PC-3 (cell line): ENCODE data around the gene DCDC2. TPM values are rescaled to one million over a fixed set of nuclear protein-coding genes. Genes with fewer than 3 reads are reported as not detected.
"Not testable (repeated sequence)": the region's sequence is repeated elsewhere in the genome, so short reads cannot be mapped to it uniquely, and the experiment has no call there.

ENCODE experiments used
- ATAC-seq: fragments of 200-7000 bp; cut with Tn5 transposase; 2 replicates; pipeline ENCODE4 v1.9.1; 2020; ENCODE audit warnings: mild to moderate bottlenecking, moderate library complexity
- BruUV-seq: library from RNA; stranded (reverse); fragments of 400-500 nt; replicated peaks from 2 replicates; lab custom pipeline; 2021; lab: Mats Ljungman, UMichigan
- CTCF ChIA-PET: fragments of 300-600 bp; sonication (Branson Sonifier 250); formaldehyde crosslinking; loops from one replicate; lab custom pipeline; 2022; ENCODE audit warnings: antibody characterized with exemption; lab: Charles Lee
- POLR2A ChIA-PET: fragments of 300-600 bp; sonication (Branson Sonifier 250); formaldehyde crosslinking; loops from one replicate; lab custom pipeline; 2022; ENCODE audit warnings: antibody characterized with exemption; ENCODE audit not compliant: unreplicated experiment; lab: Charles Lee
- DNase-seq: peaks from one replicate; pipeline ENCODE4 v3.0.0-alpha.2; 2015
- H2AFZ ChIP-seq: fragments of 300-600 bp; sonication (generic); 2 replicates; pipeline ENCODE4 v1.6.0; 2016; ENCODE audit warnings: antibody characterized with exemption, low read length
- H3F3A ChIP-seq: fragments of 300-600 bp; sonication (generic); one replicate; pipeline ENCODE4 v1.6.0; 2017; ENCODE audit warnings: antibody characterized with exemption, low read length, control low read depth, mild to moderate bottlenecking; ENCODE audit not compliant: unreplicated experiment
- H3K27ac ChIP-seq: fragments of 300-600 bp; sonication (generic); 2 replicates; pipeline ENCODE4 v1.5.1; 2016; ENCODE audit warnings: mild to moderate bottlenecking, low read length
- H3K27me3 ChIP-seq: fragments of 300-600 bp; sonication (generic); 2 replicates; pipeline ENCODE4 v1.6.1; 2016; ENCODE audit warnings: low read length, mixed read lengths
- H3K36me3 ChIP-seq: fragments of 300-600 bp; sonication (generic); 2 replicates; pipeline ENCODE4 v1.6.1; 2016; ENCODE audit warnings: low read depth, mixed run types, low read length, mixed read lengths
- H3K4me1 ChIP-seq: fragments of 300-600 bp; sonication (generic); 2 replicates; pipeline ENCODE4 v1.5.1; 2016; ENCODE audit warnings: low read length; ENCODE audit not compliant: insufficient read depth
- H3K4me2 ChIP-seq: fragments of 300-600 bp; sonication (generic); 2 replicates; pipeline ENCODE4 v1.6.0; 2016; ENCODE audit warnings: low read length
- H3K4me3 ChIP-seq: fragments of 300-600 bp; sonication (generic); 2 replicates; pipeline ENCODE4 v1.5.1; 2016; ENCODE audit warnings: mild to moderate bottlenecking, low read length, mixed read lengths
- H3K79me2 ChIP-seq: fragments of 300-600 bp; sonication (generic); 2 replicates; pipeline ENCODE4 v1.6.1; 2017; ENCODE audit warnings: low read length, mixed read lengths
- H3K9ac ChIP-seq: fragments of 300-600 bp; sonication (generic); 2 replicates; pipeline ENCODE4 v1.6.0; 2016; ENCODE audit warnings: mild to moderate bottlenecking, low read length
- H3K9me2 ChIP-seq: fragments of 300-600 bp; sonication (generic); replicated peaks from 2 replicates; pipeline ENCODE4 v1.6.1; 2016; ENCODE audit warnings: mixed run types, low read length, mixed read lengths
- H3K9me3 ChIP-seq: fragments of 300-600 bp; sonication (generic); 2 replicates; pipeline ENCODE4 v1.6.1; 2016; ENCODE audit warnings: low read length, mixed read lengths
- H4K20me1 ChIP-seq: fragments of 300-600 bp; sonication (generic); 2 replicates; pipeline ENCODE4 v1.6.1; 2016; ENCODE audit warnings: low read length, mixed read lengths
- EZH2 ChIP-seq: fragments of 300-600 bp; sonication (generic); IDR thresholded peaks from one replicate; pipeline ENCODE4 v1.6.1; 2017; ENCODE audit warnings: antibody characterized with exemption, mild to moderate bottlenecking, low read length; ENCODE audit not compliant: unreplicated experiment
- EZH2phosphoT487 ChIP-seq: fragments of 300-600 bp; sonication (generic); IDR thresholded peaks from 2 replicates; pipeline ENCODE4 v1.6.1; 2018; ENCODE audit warnings: mild to moderate bottlenecking, antibody characterized with exemption, low read length, borderline replicate concordance
- intact Hi-C: fragments of 100-400 bp; cut with micrococcal nuclease; formaldehyde crosslinking; loops from 2 replicates; pipeline ENCODE4 v1.9.0; 2023
- total RNA-seq: library from RNA; depleted of rRNA; stranded (reverse); fragments of >200 nt; gene quantifications from 2 replicates; pipeline ENCODE4 v1.2.3, GENCODE V29; 2014
- TF ChIP-seq, protein P1 (sequence below): fragments of 300-600 bp; sonication (generic); conservative IDR thresholded peaks from 2 replicates; pipeline ENCODE4 v1.5.1; 2017; ENCODE audit warnings: antibody characterized with exemption, low read depth, mild to moderate bottlenecking, low read length

The DCDC2 gene
- total RNA-seq, 1 experiment from 2014 or later, result 0.11 TPM

DNA sequence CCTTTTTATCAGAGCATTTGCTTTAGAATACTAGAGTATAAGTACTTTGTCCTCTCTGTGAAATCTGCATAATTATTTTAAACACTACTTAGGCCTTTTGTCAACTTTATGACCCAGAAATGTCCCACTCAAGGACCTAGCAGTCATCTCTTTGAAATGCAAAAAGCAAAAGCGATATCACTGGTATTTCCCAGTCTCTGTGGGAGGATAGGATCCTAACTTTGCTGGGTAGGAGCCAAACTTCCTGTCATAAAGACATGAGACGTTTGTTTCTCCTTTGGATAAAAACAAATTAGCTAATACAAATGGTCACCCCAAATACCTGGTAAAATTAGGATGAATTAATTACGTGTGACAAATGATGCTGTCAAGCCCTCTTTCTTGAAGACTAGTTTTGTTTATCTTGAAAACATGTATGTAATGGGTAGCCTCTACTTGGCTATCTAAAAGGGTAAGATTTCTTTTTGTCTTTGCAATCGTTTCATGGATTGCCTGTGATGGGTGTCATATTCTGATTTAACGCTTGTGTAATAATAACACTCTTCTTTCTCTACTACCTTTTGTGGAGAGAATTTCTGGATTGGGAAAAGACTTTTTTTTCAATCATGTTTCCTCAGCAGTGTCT lies 36.2 kb downstream of the DCDC2 start:
- Histone ChIP-seq H2AFZ (peak overlapping the region; percentile 20; the same call in 1 of the 2 replicates), H3K4me2 (no peak overlapping the region), H3K27ac (no peak overlapping the region), H3K27me3 (no peaks in the 10 kb centered on the region), H3K79me2 (no peaks in the 10 kb centered on the region), H3K9me3 (no peaks in the 10 kb centered on the region), H3K36me3 (no peaks in the 10 kb centered on the region), H3K4me1 (peaks cover 19% of the 10 kb centered on the region), H3K9me2 (no peaks in the 10 kb centered on the region), H3F3A (no peaks in the 10 kb centered on the region), H3K4me3 (no peak overlapping the region), H3K9ac (no peak overlapping the region), H4K20me1 (no peaks in the 10 kb centered on the region)
- CTCF ChIA-PET, result no interaction called here
- no peak for TF ChIP-seq EZH2phosphoT487
- TF ChIP-seq, protein P1, sequence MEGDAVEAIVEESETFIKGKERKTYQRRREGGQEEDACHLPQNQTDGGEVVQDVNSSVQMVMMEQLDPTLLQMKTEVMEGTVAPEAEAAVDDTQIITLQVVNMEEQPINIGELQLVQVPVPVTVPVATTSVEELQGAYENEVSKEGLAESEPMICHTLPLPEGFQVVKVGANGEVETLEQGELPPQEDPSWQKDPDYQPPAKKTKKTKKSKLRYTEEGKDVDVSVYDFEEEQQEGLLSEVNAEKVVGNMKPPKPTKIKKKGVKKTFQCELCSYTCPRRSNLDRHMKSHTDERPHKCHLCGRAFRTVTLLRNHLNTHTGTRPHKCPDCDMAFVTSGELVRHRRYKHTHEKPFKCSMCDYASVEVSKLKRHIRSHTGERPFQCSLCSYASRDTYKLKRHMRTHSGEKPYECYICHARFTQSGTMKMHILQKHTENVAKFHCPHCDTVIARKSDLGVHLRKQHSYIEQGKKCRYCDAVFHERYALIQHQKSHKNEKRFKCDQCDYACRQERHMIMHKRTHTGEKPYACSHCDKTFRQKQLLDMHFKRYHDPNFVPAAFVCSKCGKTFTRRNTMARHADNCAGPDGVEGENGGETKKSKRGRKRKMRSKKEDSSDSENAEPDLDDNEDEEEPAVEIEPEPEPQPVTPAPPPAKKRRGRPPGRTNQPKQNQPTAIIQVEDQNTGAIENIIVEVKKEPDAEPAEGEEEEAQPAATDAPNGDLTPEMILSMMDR, result no peak
- TF ChIP-seq EZH2, result no peak
- ATAC-seq (no peak), DNase-seq (peak; percentile 30)
- POLR2A ChIA-PET, result no interaction called here
- intact Hi-C loops, result no loop called here
- no TSS peak for BruUV-seq

DNA sequence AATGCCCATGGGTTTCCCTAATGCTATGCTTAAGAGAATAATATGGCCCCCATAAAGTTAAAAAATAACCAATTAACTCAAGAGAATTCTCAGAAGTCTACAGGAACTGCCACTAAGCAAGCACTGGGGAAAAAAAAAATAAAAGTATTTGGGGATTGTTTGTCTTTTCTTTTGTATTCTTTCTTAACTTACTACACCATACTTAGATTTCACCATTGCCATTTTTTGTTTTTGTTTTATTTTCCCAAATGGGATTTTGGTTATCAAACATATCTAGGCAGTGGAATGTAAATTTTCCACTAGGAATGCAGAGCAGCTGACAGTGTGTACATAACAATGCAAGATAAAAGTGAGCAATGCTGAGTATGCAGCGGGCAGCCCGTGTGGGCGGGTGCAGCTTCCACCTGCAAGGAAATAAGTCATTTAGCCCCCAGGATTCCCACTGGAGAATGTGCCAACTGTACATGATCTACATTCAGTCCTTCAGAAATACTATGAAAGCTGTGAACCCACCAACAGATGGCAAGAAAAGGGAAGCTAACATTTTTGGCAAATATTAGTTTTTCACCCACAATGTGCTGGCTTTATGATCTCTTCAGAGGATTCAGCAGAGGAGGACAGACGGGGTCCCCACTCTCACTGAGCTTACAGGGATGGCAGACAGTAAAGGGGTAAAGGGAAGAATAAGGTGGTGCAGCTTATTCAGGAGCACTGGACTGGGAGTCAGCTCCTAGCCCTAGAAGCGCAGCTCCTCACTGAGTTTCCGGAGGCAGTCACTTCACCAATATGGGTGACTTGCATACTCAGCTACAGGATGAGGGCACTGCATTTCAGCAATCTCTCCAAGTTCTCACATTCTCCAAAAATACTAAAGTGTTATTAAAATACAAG lies 44.4 kb downstream of the DCDC2 start:
- Histone ChIP-seq H3K4me1 (peaks cover 9% of the 10 kb centered on the region), H3K4me2 (peak overlapping the region; percentile 26), H3F3A (no peaks in the 10 kb centered on the region), H2AFZ (no peak overlapping the region), H3K79me2 (no peaks in the 10 kb centered on the region), H3K36me3 (no peaks in the 10 kb centered on the region; the same call in 1 of the 2 replicates), H3K27me3 (no peaks in the 10 kb centered on the region), H3K27ac (peak overlapping the region; percentile 21; the same call in 1 of the 2 replicates), H3K9me3 (peaks cover 8% of the 10 kb centered on the region; the same call in 1 of the 2 replicates), H3K9me2 (no peaks in the 10 kb centered on the region), H3K4me3 (no peak overlapping the region), H4K20me1 (no peaks in the 10 kb centered on the region), H3K9ac (no peak overlapping the region)
- intact Hi-C loops, result no loop called here
- DNase-seq (peak; percentile 89), ATAC-seq (peak; percentile 99)
- TF ChIP-seq, protein P1, result no peak
- TF ChIP-seq EZH2phosphoT487, result no peak
- no peak for TF ChIP-seq EZH2
- POLR2A ChIA-PET, result interaction anchor here (0.5 kb wide), 1 partner anchor 1909 kb away, joined by 4 read pairs; no protein-coding TSS in a partner anchor
- no TSS peak for BruUV-seq
- CTCF ChIA-PET, result no interaction called here

DNA sequence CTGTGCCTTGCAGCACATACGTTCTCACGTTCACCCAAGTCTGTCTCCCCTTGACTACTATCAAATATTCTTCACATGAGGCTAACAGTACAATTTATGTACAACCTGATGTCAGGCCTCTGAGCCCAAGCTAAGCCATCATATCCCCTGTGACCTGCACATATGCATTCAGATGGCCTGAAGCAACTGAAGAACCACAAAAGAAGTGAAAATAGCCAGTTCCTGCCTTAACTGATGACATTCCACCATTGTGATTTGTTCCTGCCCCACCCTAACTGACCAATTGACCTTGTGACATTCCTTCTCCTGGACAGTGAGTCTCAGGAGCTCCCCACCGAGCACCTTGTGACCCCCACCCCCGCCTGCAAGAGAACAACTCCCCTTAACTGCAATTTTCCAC lies 46.1 kb downstream of the DCDC2 start:
- H3F3A ChIP-seq, CTCF ChIA-PET, intact Hi-C loops, BruUV-seq, H3K4me2 ChIP-seq, POLR2A ChIA-PET, H3K79me2 ChIP-seq, H4K20me1 ChIP-seq, H2AFZ ChIP-seq, H3K4me1 ChIP-seq, H3K9me3 ChIP-seq, H3K27ac ChIP-seq, DNase-seq, H3K9ac ChIP-seq, H3K4me3 ChIP-seq, H3K27me3 ChIP-seq, H3K9me2 ChIP-seq, H3K36me3 ChIP-seq, ATAC-seq: not testable (repeated sequence)
